ENCODE results near the gene ZMPSTE24.
"Not testable (repeated sequence)": the region's sequence is repeated elsewhere in the genome, so short reads cannot be mapped to it uniquely, and the experiment has no call there.

The ZMPSTE24 gene

DNA sequence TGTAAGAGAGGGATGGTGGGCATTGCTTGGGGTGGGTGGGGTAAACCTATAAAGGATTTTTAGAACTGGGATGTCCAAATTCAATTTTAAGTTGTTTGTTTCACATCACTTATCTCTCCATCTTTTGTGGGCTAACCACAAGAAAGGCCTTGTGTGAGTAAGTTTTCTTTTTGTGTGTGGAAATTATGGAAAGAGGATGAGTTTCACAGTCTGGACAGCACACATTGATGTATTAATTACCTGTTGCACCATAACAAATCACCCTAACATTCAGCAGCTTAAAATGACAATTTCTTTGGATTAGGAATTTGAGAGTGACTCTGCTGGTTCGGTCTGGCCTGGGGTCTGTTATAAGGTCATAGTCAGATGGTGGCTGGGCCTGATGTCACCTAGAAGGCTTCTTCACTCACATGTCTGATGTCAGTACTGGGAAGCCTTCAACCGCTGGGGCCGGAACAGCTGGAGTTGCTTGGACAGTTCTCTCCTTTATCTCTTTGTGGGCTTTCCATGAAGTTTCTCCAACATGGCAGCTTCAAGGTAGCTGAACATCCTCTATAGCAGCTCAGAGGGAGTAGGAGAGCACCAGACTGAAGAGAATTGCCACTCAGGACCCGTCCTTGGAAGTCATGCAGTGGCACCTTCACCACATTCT, 61.1 kb downstream of the ZMPSTE24 start:
- no peak for DNase-seq (ENCODE audit: low spot score)

- DNase-seq (ENCODE audit: low spot score) = not testable (repeated sequence)
Observed at GRCh38 chr1:40331403-40331802, 73.4 kb downstream of the ZMPSTE24 start.

GRCh38 chr1:40332695-40333094, 74.7 kb downstream of the ZMPSTE24 start:
- no peak for DNase-seq (ENCODE audit: low spot score)

GRCh38 chr1:40337443-40337842, 79.4 kb downstream of the ZMPSTE24 start:
- DNase-seq (ENCODE audit: low spot score) = no peak

DNA sequence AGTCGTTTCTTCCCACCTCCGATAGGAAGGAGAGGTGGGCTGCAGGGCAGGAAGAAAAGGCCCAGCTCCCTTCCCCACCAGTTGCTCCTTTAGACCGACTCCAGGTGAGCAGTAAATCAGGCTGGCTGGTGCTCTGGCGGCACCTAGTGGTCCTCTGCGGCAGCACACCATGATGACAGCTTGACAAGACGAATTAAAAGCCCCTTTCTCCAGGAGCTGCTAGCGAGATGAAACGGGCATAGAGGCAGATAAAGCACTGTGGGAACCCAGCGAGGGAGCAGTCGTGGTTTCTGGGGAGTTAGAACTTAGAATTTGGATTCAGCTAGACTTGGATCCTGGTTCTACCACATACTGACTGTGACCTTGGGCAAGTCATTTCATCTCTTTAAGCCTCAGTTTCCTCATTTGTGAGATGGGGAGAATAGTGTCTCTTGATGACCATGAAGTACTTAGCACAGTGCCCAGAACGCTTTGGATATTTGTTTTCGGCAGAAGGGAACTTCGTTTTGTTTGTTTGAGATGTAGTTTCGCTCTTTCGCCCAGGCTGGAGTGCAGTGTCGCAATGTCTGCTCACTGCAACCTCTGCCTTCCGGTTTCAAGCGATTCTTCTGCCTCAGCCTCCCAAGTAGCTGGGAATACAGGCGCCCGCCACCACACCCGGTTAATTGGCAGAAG, 80.8 kb downstream of the ZMPSTE24 start:
- DNase-seq (ENCODE audit: low spot score) = no peak

DNA sequence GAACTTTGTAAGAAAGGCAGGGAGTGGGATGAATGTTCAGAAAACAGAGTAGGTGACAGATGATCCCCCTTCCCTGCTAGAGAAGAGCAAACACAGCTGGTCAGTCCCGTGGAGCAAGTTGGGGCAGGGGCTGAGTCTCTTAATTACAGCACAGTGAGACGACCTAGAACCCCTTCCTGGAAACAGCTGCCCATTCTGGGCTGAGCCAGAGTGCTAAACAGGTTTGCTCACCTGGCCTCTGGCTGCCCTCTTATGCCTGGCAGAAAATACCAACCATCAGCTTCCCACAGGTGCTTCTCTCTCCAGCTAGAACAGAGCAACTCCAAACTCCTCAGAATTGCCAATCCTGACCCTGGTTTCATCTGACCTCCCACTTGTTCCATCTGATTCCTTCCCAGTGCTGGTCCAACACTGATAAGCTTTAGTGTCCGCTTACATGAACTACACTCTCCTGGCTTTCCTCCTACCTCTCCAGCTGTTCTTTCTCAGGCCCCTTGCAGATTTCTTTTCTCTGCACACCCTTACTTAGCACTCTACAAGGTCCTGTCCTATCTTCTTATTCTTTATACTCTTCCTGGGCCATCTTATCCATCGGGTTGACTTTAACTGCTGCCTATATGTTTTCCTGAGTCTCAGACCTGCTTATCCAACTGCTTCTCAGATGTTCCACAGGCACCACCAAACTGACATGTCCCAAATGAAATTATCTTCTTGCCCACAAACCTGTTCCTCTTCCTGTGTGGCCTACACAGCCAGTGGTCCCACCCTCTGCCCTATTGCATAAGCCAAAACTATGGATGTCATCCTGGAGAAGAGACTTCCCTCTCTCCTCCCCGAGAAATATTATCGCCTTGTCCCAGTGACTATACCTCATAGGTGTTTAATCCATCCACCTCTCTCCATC, 81.6 kb downstream of the ZMPSTE24 start:
- DNase-seq (ENCODE audit: low spot score) = no peak

GRCh38 chr1:40341491-40342380, 83.7 kb downstream of the ZMPSTE24 start:
- no peak for DNase-seq (ENCODE audit: low spot score)

GRCh38 chr1:40342381-40342717, 84.3 kb downstream of the ZMPSTE24 start:
- DNase-seq (ENCODE audit: low spot score) = not testable (repeated sequence)

Data from hepatic stellate cell (primary cell).